ENCODE data around the gene ITPR3. TPM values are rescaled to one million over a fixed set of nuclear protein-coding genes. Genes with fewer than 3 reads are reported as not detected.

Gene ITPR3
- total RNA-seq, 2 experiments from 2014 or later = 56.6 to 83.5 TPM

GRCh38 chr6:33710296-33711121, 89.4 kb downstream of the ITPR3 start:
- Histone ChIP-seq H3K79me2 (ENCODE audit: insufficient read depth, low read depth, low read length) (peaks cover 20% of the 10 kb centered on the region), H2AFZ (ENCODE audit: low read length) (peak overlapping the region; percentile 96; the same call in 1 of the 2 replicates), H3K4me3 (ENCODE audit: low read depth, low read length, poor library complexity, severe bottlenecking) (peak overlapping the region; percentile 76), H3K36me3 (ENCODE audit: insufficient read depth, low read length) (peaks cover 40% of the 10 kb centered on the region), H3K9me2 (ENCODE audit: insufficient read depth, low read length) (no peaks in the 10 kb centered on the region), H3K27ac (ENCODE audit: low read depth, low read length, poor library complexity, severe bottlenecking) (peak overlapping the region; percentile 76), H3K4me1 (ENCODE audit: insufficient read depth, low read length, poor library complexity, severe bottlenecking) (peaks cover 32% of the 10 kb centered on the region), H3K4me2 (ENCODE audit: low read length) (peak overlapping the region; percentile 97), H4K20me1 (ENCODE audit: insufficient read depth, low read length) (no peaks in the 10 kb centered on the region), H3K9me3 (ENCODE audit: low read length) (no peaks in the 10 kb centered on the region)
- TF ChIP-seq EZH2phosphoT487 (IDR thresholded peaks at IDR 0.05; ENCODE audit: borderline replicate concordance, low read depth, low read length) = no peak
- TF ChIP-seq, protein P1, sequence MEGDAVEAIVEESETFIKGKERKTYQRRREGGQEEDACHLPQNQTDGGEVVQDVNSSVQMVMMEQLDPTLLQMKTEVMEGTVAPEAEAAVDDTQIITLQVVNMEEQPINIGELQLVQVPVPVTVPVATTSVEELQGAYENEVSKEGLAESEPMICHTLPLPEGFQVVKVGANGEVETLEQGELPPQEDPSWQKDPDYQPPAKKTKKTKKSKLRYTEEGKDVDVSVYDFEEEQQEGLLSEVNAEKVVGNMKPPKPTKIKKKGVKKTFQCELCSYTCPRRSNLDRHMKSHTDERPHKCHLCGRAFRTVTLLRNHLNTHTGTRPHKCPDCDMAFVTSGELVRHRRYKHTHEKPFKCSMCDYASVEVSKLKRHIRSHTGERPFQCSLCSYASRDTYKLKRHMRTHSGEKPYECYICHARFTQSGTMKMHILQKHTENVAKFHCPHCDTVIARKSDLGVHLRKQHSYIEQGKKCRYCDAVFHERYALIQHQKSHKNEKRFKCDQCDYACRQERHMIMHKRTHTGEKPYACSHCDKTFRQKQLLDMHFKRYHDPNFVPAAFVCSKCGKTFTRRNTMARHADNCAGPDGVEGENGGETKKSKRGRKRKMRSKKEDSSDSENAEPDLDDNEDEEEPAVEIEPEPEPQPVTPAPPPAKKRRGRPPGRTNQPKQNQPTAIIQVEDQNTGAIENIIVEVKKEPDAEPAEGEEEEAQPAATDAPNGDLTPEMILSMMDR (conservative IDR thresholded peaks at IDR 0.05; ENCODE audit: low read length) = no peak
- BruUV-seq (replicated peaks) = no TSS peak
- CTCF ChIA-PET (ENCODE audit: unreplicated experiment) = interaction anchor here (0.9 to 2.0 kb wide), 5 partner anchors 9 to 130 kb away, joined by 3 to 12 read pairs (median 3); partner anchors contain the start of gene BAK1
- POLR2A ChIA-PET = interaction anchor here (0.6 to 1.7 kb wide), 15 partner anchors 8 to 439 kb away, joined by 3 to 8 read pairs (median 4); partner anchors contain the start of genes BAK1, RPS18 and VPS52
- peak; percentile 29 for DNase-seq (ENCODE audit: low spot score)
- intact Hi-C loops (cut with micrococcal nuclease; ENCODE audit: unreplicated experiment) = loop anchor here (5.0 kb wide), 2 partner anchors 52 to 322 kb away; no protein-coding TSS in a partner anchor

GRCh38 chr6:33711140-33712129, 90.3 kb downstream of the ITPR3 start, which contains the start of gene UQCC2:
TSS of gene UQCC2 (minus strand) at chr6:33711700. CDS start at chr6:33711686, 14 bp downstream.
- H3K9me3 ChIP-seq (ENCODE audit: low read length) = no peaks in the 10 kb centered on the region
- ChIA-PET CTCF (ENCODE audit: unreplicated experiment) (interaction anchor here (0.6 to 2.0 kb wide), 13 partner anchors 8 to 986 kb away, joined by 3 to 12 read pairs (median 3); partner anchors contain the start of gene BAK1), POLR2A (interaction anchor here (0.6 to 1.7 kb wide), 26 partner anchors 9 to 440 kb away, joined by 3 to 8 read pairs (median 3); partner anchors contain the start of genes BAK1, RPS18, VPS52 and ZBTB9)
- no peaks in the 10 kb centered on the region for H4K20me1 ChIP-seq (ENCODE audit: insufficient read depth, low read length)
- peak; percentile 99 for DNase-seq (ENCODE audit: low spot score)
- intact Hi-C loops (cut with micrococcal nuclease; ENCODE audit: unreplicated experiment) = loop anchor here (5.0 kb wide), 2 partner anchors 51 to 321 kb away; no protein-coding TSS in a partner anchor
- peak within 1 kb of the TSS; percentile 96 for H2AFZ ChIP-seq (ENCODE audit: low read length)
- H3K4me2 ChIP-seq (ENCODE audit: low read length) = peak within 1 kb of the TSS; percentile 97
- H3K4me1 ChIP-seq (ENCODE audit: insufficient read depth, low read length, poor library complexity, severe bottlenecking) = peaks cover 30% of the 10 kb centered on the region
- peaks cover 40% of the 10 kb centered on the region for H3K36me3 ChIP-seq (ENCODE audit: insufficient read depth, low read length)
- H3K4me3 ChIP-seq (ENCODE audit: low read depth, low read length, poor library complexity, severe bottlenecking) = peak within 1 kb of the TSS; percentile 76
- peaks cover 20% of the 10 kb centered on the region for H3K79me2 ChIP-seq (ENCODE audit: insufficient read depth, low read depth, low read length)
- H3K27ac ChIP-seq (ENCODE audit: low read depth, low read length, poor library complexity, severe bottlenecking) = peak within 1 kb of the TSS; percentile 76
- TF ChIP-seq EZH2phosphoT487 (IDR thresholded peaks at IDR 0.05; ENCODE audit: borderline replicate concordance, low read depth, low read length) = no peak
- TF ChIP-seq, protein P1 (conservative IDR thresholded peaks at IDR 0.05; ENCODE audit: low read length) = peak; percentile 80
- H3K9me2 ChIP-seq (ENCODE audit: insufficient read depth, low read length) = no peaks in the 10 kb centered on the region
- BruUV-seq (replicated peaks) = no TSS peak
